ENCODE measurements around the gene CLTCL1.

DNA sequence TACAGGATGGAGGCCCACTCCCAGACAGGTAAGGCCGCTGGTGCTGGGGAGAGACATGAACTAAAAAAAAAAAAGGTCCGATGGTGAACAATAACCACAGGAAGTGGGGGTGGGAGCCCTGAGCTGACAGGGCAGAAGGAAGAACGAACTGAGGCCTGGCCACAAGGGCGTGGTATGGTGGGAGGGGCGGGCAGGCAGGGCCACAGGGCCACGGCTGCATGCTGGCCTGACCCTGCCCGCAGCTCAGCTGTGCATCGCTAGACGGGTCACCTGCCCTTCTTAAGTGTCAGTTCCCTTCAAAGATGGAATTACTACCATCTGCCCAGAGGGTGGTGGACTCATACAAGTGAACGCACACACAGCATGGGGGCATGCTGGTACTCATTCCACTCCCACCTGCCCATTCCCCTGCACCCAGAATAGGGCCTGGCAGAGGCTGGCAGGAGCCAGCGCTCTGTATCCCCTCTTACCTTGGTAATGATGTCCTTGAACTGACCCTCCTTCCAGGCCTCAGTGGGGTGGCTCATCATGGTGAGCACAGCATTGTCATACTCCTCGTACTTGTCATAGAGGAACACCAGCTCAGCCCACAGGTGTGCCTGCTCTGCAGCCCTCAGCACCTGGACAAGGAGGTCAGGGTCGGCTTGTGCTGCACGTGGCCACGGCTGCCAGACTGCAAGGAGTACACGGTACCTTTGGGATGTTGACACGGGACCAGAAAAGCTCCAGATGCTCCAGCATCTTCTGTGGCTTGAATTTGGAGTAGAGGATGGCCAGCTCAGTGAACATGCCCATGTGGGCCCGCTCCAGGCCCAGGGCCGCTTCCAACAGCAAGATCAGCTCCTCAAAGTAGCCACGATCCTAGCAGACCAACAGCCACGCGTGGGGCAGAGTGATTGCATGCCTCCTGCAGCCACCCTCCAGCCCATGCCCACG lies 95.5 kb downstream of the CLTCL1 start:
- TF ChIP-seq, protein P1, sequence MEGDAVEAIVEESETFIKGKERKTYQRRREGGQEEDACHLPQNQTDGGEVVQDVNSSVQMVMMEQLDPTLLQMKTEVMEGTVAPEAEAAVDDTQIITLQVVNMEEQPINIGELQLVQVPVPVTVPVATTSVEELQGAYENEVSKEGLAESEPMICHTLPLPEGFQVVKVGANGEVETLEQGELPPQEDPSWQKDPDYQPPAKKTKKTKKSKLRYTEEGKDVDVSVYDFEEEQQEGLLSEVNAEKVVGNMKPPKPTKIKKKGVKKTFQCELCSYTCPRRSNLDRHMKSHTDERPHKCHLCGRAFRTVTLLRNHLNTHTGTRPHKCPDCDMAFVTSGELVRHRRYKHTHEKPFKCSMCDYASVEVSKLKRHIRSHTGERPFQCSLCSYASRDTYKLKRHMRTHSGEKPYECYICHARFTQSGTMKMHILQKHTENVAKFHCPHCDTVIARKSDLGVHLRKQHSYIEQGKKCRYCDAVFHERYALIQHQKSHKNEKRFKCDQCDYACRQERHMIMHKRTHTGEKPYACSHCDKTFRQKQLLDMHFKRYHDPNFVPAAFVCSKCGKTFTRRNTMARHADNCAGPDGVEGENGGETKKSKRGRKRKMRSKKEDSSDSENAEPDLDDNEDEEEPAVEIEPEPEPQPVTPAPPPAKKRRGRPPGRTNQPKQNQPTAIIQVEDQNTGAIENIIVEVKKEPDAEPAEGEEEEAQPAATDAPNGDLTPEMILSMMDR (IDR thresholded peaks at IDR 0.05) = no peak
- no peak for TF ChIP-seq POLR2A (IDR thresholded peaks at IDR 0.05)

All from testis (tissue), 2 donors.